GM12865 (cell line): Measurements from ENCODE around the gene RAB31.
"Not testable (repeated sequence)": the region's sequence is repeated elsewhere in the genome, so short reads cannot be mapped to it uniquely, and the experiment has no call there.

Experiments
- DNase-seq: peaks from one replicate; pipeline ENCODE4 v3.0.0; 2010; ENCODE audit warnings: low read depth
- H3K4me3 ChIP-seq: 2 replicates; pipeline ENCODE4 v1.5.1; 2011; ENCODE audit warnings: mild to moderate bottlenecking, low read depth, low read length, control low read depth
- CTCF ChIP-seq: IDR thresholded peaks from 2 replicates; pipeline ENCODE4 v1.5.1; 2011; ENCODE audit warnings: low read length, control low read depth, low read depth, inconsistent platforms; ENCODE audit not compliant: insufficient read depth; ENCODE audit errors: missing control alignments

Gene RAB31

GRCh38 chr18:9671214-9671613 is 36.9 kb upstream of the RAB31 start:
- TF ChIP-seq CTCF, result no peak
- no peak overlapping the region for H3K4me3 ChIP-seq
- DNase-seq, result no peak

GRCh38 chr18:9673296-9674251 is 34.5 kb upstream of the RAB31 start:
- TF ChIP-seq CTCF, result peak; percentile 38
- no peak overlapping the region for H3K4me3 ChIP-seq
- DNase-seq, result peak; percentile 96

- DNase-seq, H3K4me3 ChIP-seq: not testable (repeated sequence)
Observed at GRCh38 chr18:9678216-9678615, 29.9 kb upstream of the RAB31 start.

- H3K4me3 ChIP-seq, result no peak overlapping the region
- TF ChIP-seq CTCF, result no peak
- no peak for DNase-seq
Observed at GRCh38 chr18:9679125-9679524, 29.0 kb upstream of the RAB31 start.

- DNase-seq, result no peak
- TF ChIP-seq CTCF, result no peak
- H3K4me3 ChIP-seq, result no peak overlapping the region
Observed at GRCh38 chr18:9681217-9681616, 26.9 kb upstream of the RAB31 start.

- no peak overlapping the region for H3K4me3 ChIP-seq
- DNase-seq, result no peak
- TF ChIP-seq CTCF, result no peak
Observed at GRCh38 chr18:9682572-9682971, 25.5 kb upstream of the RAB31 start.

- peak; percentile 6 for TF ChIP-seq CTCF
- DNase-seq, result no peak
- H3K4me3 ChIP-seq, result no peak overlapping the region
Observed at GRCh38 chr18:9683418-9684396, 24.4 kb upstream of the RAB31 start.
